CD4-positive, alpha-beta T cell (primary cell): ENCODE results near the gene NR1I3. TPM values are rescaled to one million over a fixed set of nuclear protein-coding genes. Genes with fewer than 3 reads are reported as not detected.

Experiments
- ATAC-seq: fragments of 200-7000 bp; cut with Tn5 transposase; one replicate; pipeline ENCODE4 v1.10.0; 2022; ENCODE audit warnings: mild to moderate bottlenecking; ENCODE audit not compliant: poor library complexity
- CTCF ChIA-PET: fragments of 350-600 bp; sonication (Branson Sonifier 250); formaldehyde crosslinking; loops from one replicate; lab custom pipeline; 2021; ENCODE audit warnings: antibody characterized with exemption, inconsistent platforms; lab: Charles Lee
- POLR2A ChIA-PET: fragments of 350-600 bp; sonication (Branson Sonifier 250); formaldehyde crosslinking; loops from one replicate; lab custom pipeline; 2021; ENCODE audit warnings: antibody characterized with exemption, inconsistent platforms; lab: Charles Lee
- DNase-seq, 14 experiments: peaks; one replicate each; pipeline ENCODE4 v3.0.0-alpha.2; 2013 to 2020; ENCODE audit warnings: mixed read lengths in 2 of 14
- H3K27ac ChIP-seq, 2 donors: one replicate each; pipeline versions ENCODE4 v1.5.1 to v1.7.0; 2013; ENCODE audit warnings: low read length in 2 of 2, low read depth in 1 of 2, mild to moderate bottlenecking in 1 of 2
- H3K27me3 ChIP-seq, 2 experiments: 1 replicate in 1 of 2; 2 replicates in 1 of 2; pipeline versions ENCODE4 v1.6.1 to v1.7.0; 2013; ENCODE audit warnings: low read length in 2 of 2, control low read depth in 1 of 2, mild to moderate bottlenecking in 1 of 2, moderate library complexity in 1 of 2; ENCODE audit not compliant: insufficient read depth in 2 of 2, control insufficient read depth in 1 of 2
- H3K36me3 ChIP-seq: one replicate; pipeline ENCODE4 v1.6.1; 2013; ENCODE audit warnings: low read length, control low read depth; ENCODE audit not compliant: insufficient read depth
- H3K4me1 ChIP-seq: one replicate; pipeline ENCODE4 v1.6.1; 2013; ENCODE audit warnings: low read length, control low read depth; ENCODE audit not compliant: insufficient read depth
- H3K4me3 ChIP-seq: one replicate; pipeline ENCODE4 v1.5.1; 2013; ENCODE audit warnings: mild to moderate bottlenecking, low read length, moderate library complexity
- H3K9me3 ChIP-seq, 2 experiments: 1 replicate in 1 of 2; 2 replicates in 1 of 2; pipeline versions ENCODE4 v1.6.1 to v1.7.0; 2013; ENCODE audit warnings: low read length in 2 of 2, mild to moderate bottlenecking in 2 of 2, control low read depth in 1 of 2, moderate library complexity in 1 of 2; ENCODE audit not compliant: control insufficient read depth in 1 of 2, insufficient read depth in 1 of 2
- H3K27ac Mint-ChIP-seq: one replicate; pipeline ENCODE4 v1.8.0; 2020; ENCODE audit warnings: mixed read lengths
- H3K27me3 Mint-ChIP-seq: one replicate; pipeline ENCODE4 v1.8.0; 2021; ENCODE audit warnings: mixed read lengths
- H3K36me3 Mint-ChIP-seq: one replicate; pipeline ENCODE4 v1.8.0; 2021; ENCODE audit warnings: low read depth, mixed read lengths
- H3K4me1 Mint-ChIP-seq: one replicate; pipeline ENCODE4 v1.8.0; 2021; ENCODE audit warnings: low read depth, mixed read lengths
- H3K4me3 Mint-ChIP-seq: one replicate; pipeline ENCODE4 v1.8.0; 2020; ENCODE audit warnings: mild to moderate bottlenecking, mixed read lengths
- H3K9me3 Mint-ChIP-seq: one replicate; pipeline ENCODE4 v1.8.0; 2020; ENCODE audit warnings: mixed read lengths
- CTCF ChIP-seq: fragments of 200-600 bp; IDR thresholded peaks from one replicate; pipeline ENCODE4 v1.8.0; 2022; ENCODE audit warnings: antibody characterized with exemption, mild to moderate bottlenecking
- intact Hi-C, 2 experiments: fragments of 100-400 bp; cut with DNase I in 1 of 2; cut with micrococcal nuclease in 1 of 2; formaldehyde crosslinking; loops; one replicate each; pipeline versions ENCODE4 v1.15.1 to v1.9.0; 2023 to 2025; cut with DNase I, micrococcal nuclease
- total RNA-seq, 174 experiments: library from RNA in 2 of 174; stranded (reverse) in 2 of 174; gene quantifications; one replicate each; pipeline ENCODE4 v1.2.3 and lab custom pipeline; 2021 to 2026

NR1I3 gene
- total RNA-seq, 2 experiments from 2014 or later: not detected

GRCh38 chr1:161242313-161242712, 4.3 kb upstream of the NR1I3 start:
- Mint-ChIP-seq H3K36me3 (no peaks in the 10 kb centered on the region), H3K9me3 (no peaks in the 10 kb centered on the region), H3K4me1 (no peaks in the 10 kb centered on the region), H3K4me3 (no peak overlapping the region), H3K27ac (no peak overlapping the region), H3K27me3 (peaks cover 10% of the 10 kb centered on the region)
- DNase-seq (no peak), ATAC-seq (no peak)
- ChIA-PET CTCF (no interaction called here), POLR2A (no interaction called here)
- no peaks in the 10 kb centered on the region for H3K27me3 ChIP-seq
- no peaks in the 10 kb centered on the region for H3K9me3 ChIP-seq
- H3K36me3 ChIP-seq: no peaks in the 10 kb centered on the region
- H3K4me1 ChIP-seq: no peaks in the 10 kb centered on the region
- H3K4me3 ChIP-seq: no peak overlapping the region
- H3K27ac ChIP-seq: no peak overlapping the region
- intact Hi-C loops: no loop called here
- no peak for TF ChIP-seq CTCF

GRCh38 chr1:161241682-161242081, 3.7 kb upstream of the NR1I3 start:
- ChIA-PET CTCF (no interaction called here), POLR2A (no interaction called here)
- Histone ChIP-seq H3K27me3 (no peaks in the 10 kb centered on the region), H3K9me3 (no peaks in the 10 kb centered on the region), H3K27ac (no peak overlapping the region), H3K36me3 (no peaks in the 10 kb centered on the region), H3K4me3 (no peak overlapping the region), H3K4me1 (no peaks in the 10 kb centered on the region)
- Mint-ChIP-seq H3K4me3 (no peak overlapping the region), H3K36me3 (no peaks in the 10 kb centered on the region), H3K4me1 (no peaks in the 10 kb centered on the region), H3K9me3 (no peaks in the 10 kb centered on the region), H3K27me3 (peaks cover 10% of the 10 kb centered on the region), H3K27ac (no peak overlapping the region)
- DNase-seq (no peak), ATAC-seq (no peak)
- no peak for TF ChIP-seq CTCF
- intact Hi-C loops: no loop called here

- CTCF ChIA-PET: no interaction called here
- intact Hi-C loops: no loop called here
- no peaks in the 10 kb centered on the region for H3K27me3 ChIP-seq
- H3K4me3 Mint-ChIP-seq: no peak overlapping the region
- no peak overlapping the region for H3K27ac ChIP-seq
- no peaks in the 10 kb centered on the region for H3K4me1 Mint-ChIP-seq
- DNase-seq (no peak), ATAC-seq (no peak)
- H3K27ac Mint-ChIP-seq: no peak overlapping the region
- no peak overlapping the region for H3K4me3 ChIP-seq
- no peaks in the 10 kb centered on the region for H3K9me3 ChIP-seq
- no peaks in the 10 kb centered on the region for H3K4me1 ChIP-seq
- POLR2A ChIA-PET: interaction anchor here (0.6 kb wide), 1 partner anchor 90 kb away, joined by 3 read pairs; no protein-coding TSS in a partner anchor
- H3K9me3 Mint-ChIP-seq: no peaks in the 10 kb centered on the region
- no peak for TF ChIP-seq CTCF
- peaks cover 10% of the 10 kb centered on the region for H3K27me3 Mint-ChIP-seq
- no peaks in the 10 kb centered on the region for H3K36me3 ChIP-seq
- no peaks in the 10 kb centered on the region for H3K36me3 Mint-ChIP-seq
Observed at GRCh38 chr1:161235957-161236775, 1.8 kb downstream of the NR1I3 start.
